Calu3 (cell line): Measurements from ENCODE around the gene AIRE. TPM values are rescaled to one million over a fixed set of nuclear protein-coding genes. Genes with fewer than 3 reads are reported as not detected.

ENCODE experiments used
- BruUV-seq: library from RNA; stranded (reverse); fragments of 400-500 nt; replicated peaks from 2 replicates; lab custom pipeline; 2021; lab: Mats Ljungman, UMichigan
- CTCF ChIA-PET: fragments of 300-600 bp; sonication (Branson Sonifier 250); formaldehyde crosslinking; loops from one replicate; lab custom pipeline; 2022; ENCODE audit warnings: antibody characterized with exemption; lab: Charles Lee
- DNase-seq: peaks from one replicate; pipeline ENCODE4 v3.0.0; 2022
- H3K27ac Mint-ChIP-seq: one replicate; pipeline ENCODE4 v1.8.0; 2022; ENCODE audit warnings: mixed read lengths; ENCODE audit not compliant: unreplicated experiment
- H3K27me3 Mint-ChIP-seq: one replicate; pipeline ENCODE4 v1.8.0; 2022; ENCODE audit warnings: mixed read lengths; ENCODE audit not compliant: unreplicated experiment
- H3K36me3 Mint-ChIP-seq: one replicate; pipeline ENCODE4 v1.8.0; 2022; ENCODE audit warnings: mild to moderate bottlenecking, moderate library complexity, mixed read lengths; ENCODE audit not compliant: insufficient read depth, unreplicated experiment
- H3K4me1 Mint-ChIP-seq: one replicate; pipeline ENCODE4 v1.8.0; 2022; ENCODE audit warnings: mild to moderate bottlenecking, low read depth, mixed read lengths; ENCODE audit not compliant: unreplicated experiment
- H3K4me3 Mint-ChIP-seq: one replicate; pipeline ENCODE4 v1.8.0; 2022; ENCODE audit warnings: mild to moderate bottlenecking, low read depth, moderate library complexity, mixed read lengths; ENCODE audit not compliant: unreplicated experiment
- H3K9me3 Mint-ChIP-seq: one replicate; pipeline ENCODE4 v1.8.0; 2022; ENCODE audit warnings: low read depth, mixed read lengths; ENCODE audit not compliant: unreplicated experiment
- intact Hi-C: fragments of 100-400 bp; cut with micrococcal nuclease; formaldehyde crosslinking; loops from one replicate; pipeline ENCODE4 v1.10.0; 2022; ENCODE audit not compliant: unreplicated experiment
- total RNA-seq: library from RNA; stranded (reverse); gene quantifications from 2 replicates; pipeline ENCODE4 v1.2.3, GENCODE V29; 2022
- TF ChIP-seq, protein P1 (sequence below): fragments of 200-600 bp; IDR thresholded peaks from one replicate; pipeline ENCODE4 v1.8.0; 2022; ENCODE audit warnings: antibody characterized with exemption; ENCODE audit not compliant: unreplicated experiment

Gene AIRE
- total RNA-seq, 1 experiment from 2014 or later: not detected

DNA sequence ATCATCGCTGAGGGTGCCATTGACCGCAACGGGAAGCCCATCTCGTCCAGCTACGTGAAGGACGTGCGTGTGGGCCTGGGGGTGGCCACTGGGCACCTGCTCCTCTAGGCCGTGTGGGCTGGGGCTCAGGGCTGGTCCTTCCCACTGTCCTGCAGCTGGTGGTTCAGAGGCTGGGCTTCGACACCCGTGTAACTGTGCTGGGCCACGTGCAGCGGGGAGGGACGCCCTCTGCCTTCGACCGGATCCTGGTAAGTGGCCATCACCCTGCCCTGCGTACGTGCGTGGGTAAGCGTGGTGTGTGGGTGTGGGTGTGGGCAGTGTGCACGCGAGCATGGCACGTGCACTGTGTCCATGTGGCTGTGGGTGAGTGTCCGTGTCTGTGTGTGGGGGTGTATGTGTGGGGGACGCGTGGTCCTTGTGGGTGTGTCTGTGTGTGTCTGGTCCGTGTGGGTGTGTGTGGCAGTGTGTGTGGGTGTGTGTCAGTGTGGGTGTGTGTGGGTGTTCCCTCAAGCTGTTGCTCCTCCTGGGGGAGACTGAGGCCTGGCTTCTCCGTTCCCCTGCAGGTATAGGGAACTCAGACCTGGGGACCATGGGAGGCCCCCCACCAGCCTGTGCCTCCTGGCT is 30.7 kb downstream of the AIRE start:
- TF ChIP-seq, protein P1, sequence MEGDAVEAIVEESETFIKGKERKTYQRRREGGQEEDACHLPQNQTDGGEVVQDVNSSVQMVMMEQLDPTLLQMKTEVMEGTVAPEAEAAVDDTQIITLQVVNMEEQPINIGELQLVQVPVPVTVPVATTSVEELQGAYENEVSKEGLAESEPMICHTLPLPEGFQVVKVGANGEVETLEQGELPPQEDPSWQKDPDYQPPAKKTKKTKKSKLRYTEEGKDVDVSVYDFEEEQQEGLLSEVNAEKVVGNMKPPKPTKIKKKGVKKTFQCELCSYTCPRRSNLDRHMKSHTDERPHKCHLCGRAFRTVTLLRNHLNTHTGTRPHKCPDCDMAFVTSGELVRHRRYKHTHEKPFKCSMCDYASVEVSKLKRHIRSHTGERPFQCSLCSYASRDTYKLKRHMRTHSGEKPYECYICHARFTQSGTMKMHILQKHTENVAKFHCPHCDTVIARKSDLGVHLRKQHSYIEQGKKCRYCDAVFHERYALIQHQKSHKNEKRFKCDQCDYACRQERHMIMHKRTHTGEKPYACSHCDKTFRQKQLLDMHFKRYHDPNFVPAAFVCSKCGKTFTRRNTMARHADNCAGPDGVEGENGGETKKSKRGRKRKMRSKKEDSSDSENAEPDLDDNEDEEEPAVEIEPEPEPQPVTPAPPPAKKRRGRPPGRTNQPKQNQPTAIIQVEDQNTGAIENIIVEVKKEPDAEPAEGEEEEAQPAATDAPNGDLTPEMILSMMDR: no peak
- no peak for DNase-seq
- H3K27ac Mint-ChIP-seq: no peak overlapping the region
- CTCF ChIA-PET: no interaction called here
- BruUV-seq: no TSS peak
- no peaks in the 10 kb centered on the region for H3K27me3 Mint-ChIP-seq
- H3K36me3 Mint-ChIP-seq: peaks cover 16% of the 10 kb centered on the region
- intact Hi-C loops: no loop called here
- H3K4me3 Mint-ChIP-seq: no peak overlapping the region
- no peaks in the 10 kb centered on the region for H3K9me3 Mint-ChIP-seq
- no peaks in the 10 kb centered on the region for H3K4me1 Mint-ChIP-seq

DNA sequence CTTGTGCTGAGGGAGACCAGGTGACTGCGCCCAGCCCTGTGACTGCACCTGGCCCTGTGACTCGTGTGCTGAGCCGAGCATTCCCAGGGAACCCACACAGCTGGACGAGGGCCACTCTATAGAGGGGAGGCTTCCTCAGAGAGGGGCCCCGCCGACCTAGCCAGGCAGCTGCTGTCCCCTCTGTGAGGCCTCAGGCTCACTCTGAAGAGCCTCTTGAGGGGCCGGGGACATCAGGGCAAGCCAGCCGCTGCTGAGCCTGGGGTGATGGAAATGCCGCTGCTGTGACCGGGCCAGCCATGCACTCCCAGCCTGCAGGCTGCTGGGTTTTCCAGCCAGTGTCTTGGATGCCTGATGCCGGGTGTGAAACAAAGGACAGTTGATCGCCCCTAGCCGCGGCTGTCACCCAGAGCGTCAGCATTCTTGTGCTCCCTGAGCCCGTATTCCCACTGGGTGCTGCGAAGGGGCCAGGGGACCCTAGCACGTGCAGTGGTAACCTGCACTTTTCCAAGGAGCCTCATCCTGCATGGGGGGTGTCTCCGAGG is 31.6 kb downstream of the AIRE start:
- Mint-ChIP-seq H3K4me1 (no peaks in the 10 kb centered on the region), H3K27me3 (no peaks in the 10 kb centered on the region), H3K27ac (no peak overlapping the region), H3K9me3 (no peaks in the 10 kb centered on the region), H3K36me3 (peaks cover 22% of the 10 kb centered on the region), H3K4me3 (no peak overlapping the region)
- TF ChIP-seq, protein P1: no peak
- BruUV-seq: no TSS peak
- intact Hi-C loops: no loop called here
- CTCF ChIA-PET: no interaction called here
- no peak for DNase-seq

DNA sequence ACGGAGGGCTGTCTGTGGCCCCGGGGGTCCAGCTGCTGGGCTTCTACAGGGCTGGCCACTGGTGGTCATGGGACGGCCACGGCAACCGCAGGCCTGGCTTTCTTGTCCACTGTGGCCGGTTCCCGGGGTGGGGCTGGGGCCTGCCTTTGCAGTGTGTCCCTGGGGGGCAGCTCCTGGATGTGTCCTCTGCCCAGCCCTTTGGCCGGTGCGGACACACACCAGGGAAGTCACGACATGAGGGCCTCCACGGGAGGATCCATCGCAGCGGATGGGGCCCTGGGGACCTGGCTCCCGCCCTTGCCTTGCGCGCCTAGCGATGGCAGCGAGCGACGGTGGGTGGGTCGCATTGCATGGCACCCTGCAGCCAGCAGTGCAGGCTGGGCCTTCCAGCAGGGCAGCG is 32.2 kb downstream of the AIRE start:
- CTCF ChIA-PET: no interaction called here
- intact Hi-C loops: no loop called here
- Mint-ChIP-seq H3K27me3 (no peaks in the 10 kb centered on the region), H3K9me3 (no peaks in the 10 kb centered on the region), H3K4me1 (no peaks in the 10 kb centered on the region), H3K36me3 (peaks cover 23% of the 10 kb centered on the region), H3K27ac (no peak overlapping the region), H3K4me3 (no peak overlapping the region)
- TF ChIP-seq, protein P1: no peak
- no peak for DNase-seq
- BruUV-seq: no TSS peak

DNA sequence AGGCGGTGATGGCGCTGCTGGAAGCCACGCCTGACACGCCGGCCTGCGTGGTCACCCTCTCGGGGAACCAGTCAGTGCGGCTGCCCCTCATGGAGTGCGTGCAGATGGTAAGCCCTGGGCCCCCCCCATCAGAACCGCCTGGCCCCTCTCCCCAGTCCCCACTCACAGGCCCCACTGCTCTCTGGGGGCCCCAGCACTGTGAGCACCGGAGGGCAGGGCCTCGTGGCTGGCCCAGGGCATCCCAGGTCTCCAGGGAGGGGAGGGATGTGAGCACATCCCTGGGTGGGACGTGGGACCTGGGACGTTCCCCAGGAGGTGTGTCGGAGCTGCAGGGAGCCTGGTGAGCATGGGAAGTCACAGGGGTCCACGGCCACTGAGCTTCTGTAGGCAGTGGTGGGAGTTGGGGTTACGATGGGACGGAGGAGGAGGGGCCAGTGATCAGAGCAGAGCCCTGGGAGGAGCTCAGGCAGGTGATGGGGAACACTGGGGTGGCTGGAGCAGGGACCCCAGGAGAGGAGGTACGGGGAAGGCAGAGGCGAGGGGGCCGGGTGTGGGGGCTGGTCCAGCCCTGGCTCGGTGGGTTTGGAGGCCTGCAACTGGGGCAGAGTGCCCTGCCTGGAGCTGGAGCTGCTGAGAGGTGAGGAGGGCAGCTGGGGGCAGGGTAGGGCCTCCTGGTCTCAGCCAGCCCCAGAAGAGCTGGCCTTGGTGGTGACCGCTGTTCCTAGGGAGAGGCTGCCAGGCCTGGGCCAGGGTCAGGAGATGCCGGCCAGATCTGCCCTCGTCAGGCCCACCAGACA is 33.0 kb downstream of the AIRE start:
- no peak overlapping the region for H3K27ac Mint-ChIP-seq

More for the DNA sequence above, 33.0 kb downstream of the AIRE start:
- intact Hi-C loops: no loop called here
- CTCF ChIA-PET: no interaction called here
- H3K27me3 Mint-ChIP-seq: no peaks in the 10 kb centered on the region
- H3K4me3 Mint-ChIP-seq: no peak overlapping the region
- DNase-seq: no peak
- peaks cover 19% of the 10 kb centered on the region for H3K36me3 Mint-ChIP-seq
- no peaks in the 10 kb centered on the region for H3K4me1 Mint-ChIP-seq
- H3K9me3 Mint-ChIP-seq: no peaks in the 10 kb centered on the region
- TF ChIP-seq, protein P1: no peak
- no TSS peak for BruUV-seq
